WI38 (cell line): ENCODE results near the gene DLK2.
A peak's percentile ranks its signal among the peaks of the same experiment; 100 is the strongest.

Experiments used
- H3K4me3 ChIP-seq: 2 replicates; pipeline ENCODE4 v1.5.1; 2011; ENCODE audit warnings: low read depth, mild to moderate bottlenecking, control low read depth, low read length
- TF ChIP-seq, protein P1 (sequence below): IDR thresholded peaks from 2 replicates; pipeline ENCODE4 v1.5.1; 2012; ENCODE audit warnings: low read depth, mild to moderate bottlenecking, control low read depth, low read length

DLK2 gene

DNA sequence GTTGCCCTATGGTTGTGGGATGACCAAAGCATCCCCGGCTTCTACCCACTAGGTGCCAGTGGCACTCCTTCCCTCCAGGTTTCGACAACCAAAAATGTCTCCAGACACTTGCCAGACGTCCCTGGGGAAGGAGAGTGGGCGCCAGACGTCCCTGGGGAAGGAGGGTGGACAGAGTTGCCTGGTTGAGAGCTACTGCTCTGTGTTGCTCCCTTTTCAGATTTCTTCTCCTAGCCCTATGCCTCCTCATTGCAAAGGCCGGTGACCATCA lies 41.7 kb upstream of the DLK2 start:
- TF ChIP-seq, protein P1, sequence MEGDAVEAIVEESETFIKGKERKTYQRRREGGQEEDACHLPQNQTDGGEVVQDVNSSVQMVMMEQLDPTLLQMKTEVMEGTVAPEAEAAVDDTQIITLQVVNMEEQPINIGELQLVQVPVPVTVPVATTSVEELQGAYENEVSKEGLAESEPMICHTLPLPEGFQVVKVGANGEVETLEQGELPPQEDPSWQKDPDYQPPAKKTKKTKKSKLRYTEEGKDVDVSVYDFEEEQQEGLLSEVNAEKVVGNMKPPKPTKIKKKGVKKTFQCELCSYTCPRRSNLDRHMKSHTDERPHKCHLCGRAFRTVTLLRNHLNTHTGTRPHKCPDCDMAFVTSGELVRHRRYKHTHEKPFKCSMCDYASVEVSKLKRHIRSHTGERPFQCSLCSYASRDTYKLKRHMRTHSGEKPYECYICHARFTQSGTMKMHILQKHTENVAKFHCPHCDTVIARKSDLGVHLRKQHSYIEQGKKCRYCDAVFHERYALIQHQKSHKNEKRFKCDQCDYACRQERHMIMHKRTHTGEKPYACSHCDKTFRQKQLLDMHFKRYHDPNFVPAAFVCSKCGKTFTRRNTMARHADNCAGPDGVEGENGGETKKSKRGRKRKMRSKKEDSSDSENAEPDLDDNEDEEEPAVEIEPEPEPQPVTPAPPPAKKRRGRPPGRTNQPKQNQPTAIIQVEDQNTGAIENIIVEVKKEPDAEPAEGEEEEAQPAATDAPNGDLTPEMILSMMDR = no peak
- H3K4me3 ChIP-seq = no peak overlapping the region

DNA sequence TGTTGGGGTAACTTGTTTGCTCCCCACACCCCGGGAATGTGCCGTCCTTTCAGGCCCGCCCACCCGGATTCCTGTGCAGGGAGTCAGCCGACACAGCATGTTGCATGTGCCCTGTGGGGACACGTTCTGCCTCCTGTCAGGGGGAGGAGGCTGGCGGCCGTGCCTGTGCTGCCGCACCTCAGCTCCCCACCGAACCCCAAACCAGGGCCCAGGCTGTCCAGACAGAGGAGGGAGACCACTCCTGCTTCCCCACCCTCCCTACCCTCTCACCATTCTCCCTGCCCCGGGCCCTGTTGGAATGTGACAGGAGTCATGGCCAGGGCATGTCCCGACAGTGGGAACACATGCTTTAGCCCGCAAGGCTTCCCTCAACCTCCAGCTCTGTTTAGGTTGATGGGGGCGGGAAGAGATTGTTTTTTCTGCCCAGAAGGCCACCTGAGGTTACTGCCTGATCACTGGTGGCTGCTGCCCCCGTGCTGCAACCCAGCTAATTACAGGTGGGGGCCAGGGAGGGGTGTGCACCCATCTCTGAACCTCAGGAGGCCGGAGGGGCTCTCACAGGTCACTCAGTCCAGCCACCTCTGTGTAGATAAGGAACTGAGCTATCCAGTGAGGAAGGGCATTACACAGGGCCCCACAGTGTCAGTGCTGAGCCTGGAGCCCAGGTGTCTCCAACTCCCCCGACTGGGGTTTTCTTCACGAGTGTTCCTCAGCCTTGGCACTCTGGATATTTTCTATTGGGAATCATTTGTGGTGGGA lies 41.2 kb upstream of the DLK2 start:
- H3K4me3 ChIP-seq = no peak overlapping the region; the same call in 1 of the 2 replicates
- TF ChIP-seq, protein P1 = peak; percentile 53

DNA sequence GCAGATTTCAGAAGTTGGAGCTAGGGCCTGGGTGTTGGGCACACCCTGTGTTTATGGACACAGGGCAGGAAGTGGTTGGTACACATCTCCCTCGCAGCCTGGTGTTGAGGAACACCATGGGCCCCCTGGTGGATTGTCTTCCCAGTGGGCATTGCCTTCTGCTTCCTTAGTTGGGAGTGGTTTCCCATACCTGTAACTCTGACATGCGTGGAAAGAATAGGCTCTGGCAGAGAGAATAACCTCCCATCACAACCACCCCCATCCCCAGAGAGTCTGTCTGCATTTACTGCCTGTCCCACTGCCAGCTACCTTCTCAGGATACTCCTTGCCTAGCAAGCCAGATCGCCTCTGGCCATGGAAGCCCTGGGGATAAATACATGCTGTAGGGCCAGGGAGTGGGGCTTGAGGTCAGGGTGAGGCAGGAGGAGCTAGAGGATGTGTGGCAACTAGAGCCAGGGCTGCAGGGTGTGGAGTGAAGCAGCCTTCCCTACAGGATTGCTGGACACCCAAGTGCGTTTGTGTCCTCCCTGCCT lies 40.1 kb upstream of the DLK2 start:
- no peak overlapping the region for H3K4me3 ChIP-seq
- TF ChIP-seq, protein P1 = 0 out of 2 replicates have a peak, but pooled peaks have one; percentile 8

DNA sequence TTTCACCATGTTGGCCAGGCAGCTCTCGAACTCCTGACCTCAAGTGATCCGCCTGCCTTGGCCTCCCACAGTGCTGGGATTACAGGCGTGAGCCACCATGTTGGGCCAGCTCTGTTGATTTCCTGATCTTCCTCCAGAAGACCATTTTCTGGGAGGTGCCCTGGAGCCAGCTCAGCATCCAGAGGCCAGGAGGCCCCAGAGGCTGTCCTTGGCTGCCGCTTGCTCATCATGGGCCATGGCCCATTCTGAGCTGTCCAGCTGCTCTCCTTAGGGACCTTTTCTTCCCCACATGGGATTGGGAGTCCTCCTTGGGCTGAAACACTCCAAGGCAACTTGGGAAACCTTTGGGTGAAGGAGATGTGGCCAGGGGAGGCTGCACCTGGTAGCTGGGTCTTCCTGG lies 39.4 kb upstream of the DLK2 start:
- TF ChIP-seq, protein P1 = no peak

DNA sequence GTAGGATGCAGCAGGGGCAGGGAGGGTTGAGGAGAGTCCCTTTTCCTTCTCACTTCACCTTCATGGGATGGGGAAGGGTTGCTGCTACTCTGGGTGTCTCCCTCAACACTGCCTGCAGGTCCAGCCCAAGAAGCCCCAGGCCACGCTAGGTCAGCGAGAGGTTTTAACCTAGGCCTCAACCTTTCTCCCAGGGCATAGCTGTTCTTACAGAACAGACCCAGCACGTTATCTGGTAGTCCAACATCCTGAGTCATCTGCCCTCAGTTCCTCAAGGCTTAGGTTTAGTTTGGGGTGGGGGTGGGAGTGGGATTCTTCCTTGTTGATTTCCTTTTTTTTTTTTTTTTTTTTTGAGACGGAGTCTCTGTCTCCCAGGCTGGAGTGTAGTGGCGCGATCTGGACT lies 39.0 kb upstream of the DLK2 start:
- TF ChIP-seq, protein P1 = no peak
- H3K4me3 ChIP-seq = no peak overlapping the region

More for the DNA sequence above, 39.4 kb upstream of the DLK2 start:
- no peak overlapping the region for H3K4me3 ChIP-seq

DNA sequence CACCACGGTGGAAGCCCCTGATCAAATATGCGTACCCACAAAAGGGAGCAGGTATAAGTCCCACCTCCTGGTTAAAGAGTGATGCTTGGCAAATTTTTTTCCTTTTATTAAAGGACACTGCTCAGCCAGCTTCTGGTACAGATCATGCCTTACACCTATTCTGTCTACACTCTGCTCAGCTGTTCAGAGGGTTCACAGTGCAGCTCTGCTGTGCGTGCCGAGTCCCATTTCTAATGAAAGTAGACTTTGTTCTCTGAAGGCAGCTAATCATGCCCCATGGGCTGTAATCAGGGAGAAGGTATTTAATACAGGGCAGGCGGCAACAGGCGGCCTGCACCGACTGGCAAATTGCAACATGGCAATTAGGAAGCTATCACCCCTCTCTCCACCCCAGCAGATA lies 38.5 kb upstream of the DLK2 start:
- no peak overlapping the region for H3K4me3 ChIP-seq
- TF ChIP-seq, protein P1 = no peak

DNA sequence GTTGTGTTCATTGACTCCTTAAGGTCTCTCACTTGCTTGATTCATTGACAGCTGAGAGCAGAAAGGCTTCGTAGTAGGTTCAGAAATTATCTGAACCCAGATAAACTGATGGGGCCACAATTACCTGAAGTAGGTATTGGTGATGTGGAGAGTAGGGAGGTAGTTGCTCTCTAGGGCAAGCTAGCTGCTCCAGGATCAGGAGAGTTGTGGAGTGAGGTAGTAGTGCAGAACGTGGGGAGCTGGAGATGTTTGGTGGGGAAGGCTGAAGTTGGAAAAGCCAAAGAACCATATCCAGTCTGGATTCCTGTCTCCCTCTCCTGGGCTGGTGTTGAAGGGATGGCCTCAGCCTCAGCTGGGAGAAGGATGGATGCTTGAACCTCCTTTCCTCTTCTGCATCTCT lies 37.9 kb upstream of the DLK2 start:
- TF ChIP-seq, protein P1 = no peak

More for the DNA sequence above, 37.9 kb upstream of the DLK2 start:
- H3K4me3 ChIP-seq = no peak overlapping the region
